ENCODE measurements around the gene FGF8. TPM values are rescaled to one million over a fixed set of nuclear protein-coding genes. Genes with fewer than 3 reads are reported as not detected.

Gene FGF8
- total RNA-seq, 1 experiment from 2014 or later = not detected

DNA sequence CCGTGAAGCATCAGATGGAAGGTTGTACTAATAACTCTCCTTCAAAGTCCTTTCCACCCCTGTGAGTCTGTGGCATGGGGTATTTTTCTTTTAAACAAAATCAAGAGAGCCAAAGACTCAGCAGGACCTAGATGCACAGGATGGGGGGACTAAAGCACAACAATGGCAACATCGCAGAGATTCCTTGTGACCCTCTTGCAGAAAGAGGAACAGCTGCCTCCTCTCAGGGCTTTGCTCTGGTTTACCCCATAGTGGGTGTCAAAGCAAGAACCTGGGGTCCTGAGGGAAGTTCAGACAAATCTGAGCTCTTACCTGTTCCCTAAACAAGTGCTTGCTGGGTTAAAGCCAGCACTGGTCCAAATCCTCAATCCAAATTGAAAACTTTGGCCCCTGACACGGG lies 39.2 kb downstream of the FGF8 start:
- no peak for TF ChIP-seq EZH2 (IDR thresholded peaks at IDR 0.05; ENCODE audit: borderline replicate concordance, low read depth, low read length, poor library complexity, severe bottlenecking)
- TF ChIP-seq, protein P1, sequence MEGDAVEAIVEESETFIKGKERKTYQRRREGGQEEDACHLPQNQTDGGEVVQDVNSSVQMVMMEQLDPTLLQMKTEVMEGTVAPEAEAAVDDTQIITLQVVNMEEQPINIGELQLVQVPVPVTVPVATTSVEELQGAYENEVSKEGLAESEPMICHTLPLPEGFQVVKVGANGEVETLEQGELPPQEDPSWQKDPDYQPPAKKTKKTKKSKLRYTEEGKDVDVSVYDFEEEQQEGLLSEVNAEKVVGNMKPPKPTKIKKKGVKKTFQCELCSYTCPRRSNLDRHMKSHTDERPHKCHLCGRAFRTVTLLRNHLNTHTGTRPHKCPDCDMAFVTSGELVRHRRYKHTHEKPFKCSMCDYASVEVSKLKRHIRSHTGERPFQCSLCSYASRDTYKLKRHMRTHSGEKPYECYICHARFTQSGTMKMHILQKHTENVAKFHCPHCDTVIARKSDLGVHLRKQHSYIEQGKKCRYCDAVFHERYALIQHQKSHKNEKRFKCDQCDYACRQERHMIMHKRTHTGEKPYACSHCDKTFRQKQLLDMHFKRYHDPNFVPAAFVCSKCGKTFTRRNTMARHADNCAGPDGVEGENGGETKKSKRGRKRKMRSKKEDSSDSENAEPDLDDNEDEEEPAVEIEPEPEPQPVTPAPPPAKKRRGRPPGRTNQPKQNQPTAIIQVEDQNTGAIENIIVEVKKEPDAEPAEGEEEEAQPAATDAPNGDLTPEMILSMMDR (conservative IDR thresholded peaks at IDR 0.05; ENCODE audit: low read depth, low read length) = no peak
- BruUV-seq (replicated peaks) = no TSS peak
- Histone ChIP-seq H3K9me3 (ENCODE audit: low read depth, low read length, poor library complexity, severe bottlenecking) (no peaks in the 10 kb centered on the region), H3K27ac (ENCODE audit: low read depth, low read length, poor library complexity, severe bottlenecking) (no peak overlapping the region), H3K36me3 (ENCODE audit: insufficient read depth, low read length, poor library complexity, severe bottlenecking) (no peaks in the 10 kb centered on the region), H3K27me3 (replicated peaks; ENCODE audit: insufficient read depth, low read depth, low read length, poor library complexity) (peaks cover 6% of the 10 kb centered on the region), H3K4me1 (ENCODE audit: insufficient read depth, low read length, poor library complexity, severe bottlenecking) (no peaks in the 10 kb centered on the region), H3K4me3 (ENCODE audit: low read depth, low read length, poor library complexity, severe bottlenecking) (no peak overlapping the region)
- POLR2A ChIA-PET (ENCODE audit: low non-redundant PET) = no interaction called here
- CTCF ChIA-PET = no interaction called here
- no peak for DNase-seq (ENCODE audit: low spot score)
- intact Hi-C loops (cut with micrococcal nuclease; ENCODE audit: unreplicated experiment) = no loop called here

DNA sequence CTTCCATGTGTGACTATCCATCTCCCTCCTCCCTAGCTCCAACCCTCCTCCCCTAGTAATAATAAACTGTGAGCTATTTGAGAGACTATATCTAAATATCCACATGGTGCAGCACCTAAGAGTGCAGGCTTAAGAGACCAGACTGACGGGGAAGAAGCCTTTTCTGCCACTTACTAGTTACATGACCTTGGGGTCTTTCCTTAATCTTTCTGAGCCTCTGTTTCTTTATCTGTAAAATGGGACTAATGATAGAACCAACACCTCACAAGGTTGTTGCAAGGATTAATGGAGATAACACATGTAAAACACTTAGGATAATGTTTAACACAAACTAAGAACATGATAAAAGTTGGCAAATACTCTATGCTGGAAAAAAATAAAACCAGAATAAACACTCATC lies 43.8 kb downstream of the FGF8 start:
- Histone ChIP-seq H3K27me3 (replicated peaks; ENCODE audit: insufficient read depth, low read depth, low read length, poor library complexity) (peaks cover 6% of the 10 kb centered on the region), H3K36me3 (ENCODE audit: insufficient read depth, low read length, poor library complexity, severe bottlenecking) (no peaks in the 10 kb centered on the region), H3K9me3 (ENCODE audit: low read depth, low read length, poor library complexity, severe bottlenecking) (no peaks in the 10 kb centered on the region), H3K27ac (ENCODE audit: low read depth, low read length, poor library complexity, severe bottlenecking) (no peak overlapping the region), H3K4me3 (ENCODE audit: low read depth, low read length, poor library complexity, severe bottlenecking) (no peak overlapping the region), H3K4me1 (ENCODE audit: insufficient read depth, low read length, poor library complexity, severe bottlenecking) (no peaks in the 10 kb centered on the region)
- no peak for DNase-seq (ENCODE audit: low spot score)
- CTCF ChIA-PET = no interaction called here
- intact Hi-C loops (cut with micrococcal nuclease; ENCODE audit: unreplicated experiment) = no loop called here
- no peak for TF ChIP-seq EZH2 (IDR thresholded peaks at IDR 0.05; ENCODE audit: borderline replicate concordance, low read depth, low read length, poor library complexity, severe bottlenecking)
- TF ChIP-seq, protein P1 (conservative IDR thresholded peaks at IDR 0.05; ENCODE audit: low read depth, low read length) = no peak
- no TSS peak for BruUV-seq (replicated peaks)
- POLR2A ChIA-PET (ENCODE audit: low non-redundant PET) = no interaction called here

DNA sequence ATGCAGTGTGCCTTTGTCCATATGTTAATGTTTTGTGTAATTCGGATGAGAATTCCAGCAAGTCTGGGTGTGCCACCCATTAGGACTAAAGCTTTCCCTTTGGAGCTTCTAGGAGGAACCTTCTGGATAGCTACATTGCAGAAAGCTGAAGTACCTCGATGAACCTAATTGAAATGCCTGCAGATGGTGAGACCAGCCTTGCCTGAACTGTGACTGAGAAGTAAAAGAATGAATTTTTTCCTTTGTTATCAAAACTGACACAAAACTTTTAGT lies 49.9 kb downstream of the FGF8 start:
- Histone ChIP-seq H3K27ac (ENCODE audit: low read depth, low read length, poor library complexity, severe bottlenecking) (no peak overlapping the region), H3K4me3 (ENCODE audit: low read depth, low read length, poor library complexity, severe bottlenecking) (no peak overlapping the region), H3K4me1 (ENCODE audit: insufficient read depth, low read length, poor library complexity, severe bottlenecking) (no peaks in the 10 kb centered on the region), H3K36me3 (ENCODE audit: insufficient read depth, low read length, poor library complexity, severe bottlenecking) (no peaks in the 10 kb centered on the region), H3K9me3 (ENCODE audit: low read depth, low read length, poor library complexity, severe bottlenecking) (no peaks in the 10 kb centered on the region), H3K27me3 (replicated peaks; ENCODE audit: insufficient read depth, low read depth, low read length, poor library complexity) (no peaks in the 10 kb centered on the region)
- BruUV-seq (replicated peaks) = no TSS peak
- ChIA-PET CTCF (no interaction called here), POLR2A (ENCODE audit: low non-redundant PET) (no interaction called here)
- intact Hi-C loops (cut with micrococcal nuclease; ENCODE audit: unreplicated experiment) = no loop called here
- TF ChIP-seq, protein P1 (conservative IDR thresholded peaks at IDR 0.05; ENCODE audit: low read depth, low read length) = no peak
- TF ChIP-seq EZH2 (IDR thresholded peaks at IDR 0.05; ENCODE audit: borderline replicate concordance, low read depth, low read length, poor library complexity, severe bottlenecking) = no peak
- no peak for DNase-seq (ENCODE audit: low spot score)
